Endothelial cell of umbilical vein (primary cell): ENCODE results near the gene MUC13. TPM values are rescaled to one million over a fixed set of nuclear protein-coding genes. Genes with fewer than 3 reads are reported as not detected.

Experiments used
- BruUV-seq: library from RNA; stranded (reverse); fragments of 400-500 nt; replicated peaks from 2 replicates; lab custom pipeline; 2021; lab: Mats Ljungman, UMichigan
- CTCF ChIA-PET: fragments of 300-600, 350-600 bp; sonication (Branson Sonifier 250); formaldehyde crosslinking; loops from one replicate; lab custom pipeline; 2021; ENCODE audit warnings: antibody characterized with exemption, inconsistent platforms; lab: Charles Lee
- POLR2A ChIA-PET: fragments of 300-600, 350-600 bp; sonication (Branson Sonifier 250); formaldehyde crosslinking; loops from one replicate; lab custom pipeline; 2021; ENCODE audit warnings: antibody characterized with exemption, inconsistent platforms; lab: Charles Lee
- DNase-seq: peaks from one replicate; pipeline ENCODE4 v3.0.0-alpha.2; 2011; ENCODE audit warnings: low read depth, low spot score
- FAIRE-seq: peaks from 2 replicates; lab custom pipeline; 2011; peaks lifted over from hg19 to GRCh38; lab: Jason Lieb, UNC
- H2AFZ ChIP-seq: 2 replicates; pipeline ENCODE4 v1.6.0; 2012; ENCODE audit warnings: low read depth, low read length, control low read depth, inconsistent platforms
- H3K27ac ChIP-seq: 2 replicates; pipeline ENCODE4 v1.5.1; 2011; ENCODE audit warnings: low read depth, mild to moderate bottlenecking, control low read depth, low read length, moderate library complexity; ENCODE audit not compliant: insufficient read depth
- H3K27me3 ChIP-seq, 2 experiments: 2 replicates each; pipeline versions ENCODE4 v1.6.0 to v1.6.1; 2011; ENCODE audit warnings: low read length in 2 of 2, mixed read lengths in 1 of 2; ENCODE audit not compliant: control insufficient read depth in 2 of 2, insufficient read depth in 2 of 2
- H3K36me3 ChIP-seq, 2 experiments: 2 replicates in 1 of 2; 3 replicates in 1 of 2; pipeline ENCODE4 v1.5.1; 2011; ENCODE audit warnings: low read length in 2 of 2, mild to moderate bottlenecking in 1 of 2, moderate library complexity in 1 of 2; ENCODE audit not compliant: control insufficient read depth in 2 of 2, insufficient read depth in 2 of 2; ENCODE audit errors: extremely low read depth in 1 of 2
- H3K4me1 ChIP-seq: 3 replicates; pipeline ENCODE4 v1.5.1; 2011; ENCODE audit warnings: mild to moderate bottlenecking, low read length; ENCODE audit not compliant: control insufficient read depth, insufficient read depth; ENCODE audit errors: extremely low read depth
- H3K4me2 ChIP-seq: 2 replicates; pipeline ENCODE4 v1.6.1; 2011; ENCODE audit warnings: low read length, control low read depth, mixed read lengths; ENCODE audit not compliant: insufficient read depth
- H3K4me3 ChIP-seq, 3 experiments: fragments of 200-600 bp in 1 of 3; sonication (generic), shearing (Covaris generic) in 1 of 3; replicated peaks in 1 of 3; 2 replicates each; pipeline ENCODE4 v1.5.1; 2011 to 2016; ENCODE audit warnings: control low read depth in 3 of 3, low read length in 3 of 3, mild to moderate bottlenecking in 2 of 3, inconsistent platforms in 1 of 3, low read depth in 1 of 3, moderate library complexity in 1 of 3; ENCODE audit not compliant: insufficient read depth in 1 of 3
- H3K79me2 ChIP-seq: 2 replicates; pipeline ENCODE4 v1.6.0; 2012; ENCODE audit warnings: low read length, inconsistent platforms; ENCODE audit not compliant: control insufficient read depth, insufficient read depth
- H3K9ac ChIP-seq: replicated peaks from 2 replicates; pipeline ENCODE3; 2011; ENCODE audit warnings: low read length, control low read depth; ENCODE audit not compliant: insufficient read depth; ENCODE audit errors: extremely low read depth
- H3K9me1 ChIP-seq: replicated peaks from 3 replicates; pipeline ENCODE4 v1.6.0; 2011; ENCODE audit warnings: mild to moderate bottlenecking, low read length; ENCODE audit not compliant: control insufficient read depth, insufficient read depth; ENCODE audit errors: extremely low read depth
- H3K9me3 ChIP-seq: replicated peaks from 2 replicates; pipeline ENCODE4 v1.5.1; 2012; ENCODE audit warnings: low read length, inconsistent platforms; ENCODE audit not compliant: control insufficient read depth, insufficient read depth
- H4K20me1 ChIP-seq: replicated peaks from 2 replicates; pipeline ENCODE3; 2011; ENCODE audit warnings: mild to moderate bottlenecking, low read length; ENCODE audit not compliant: control insufficient read depth, insufficient read depth; ENCODE audit errors: extremely low read depth
- CTCF ChIP-seq, 2 donors: IDR thresholded peaks; 1 replicate in 1 of 2; 2 replicates in 1 of 2; pipeline ENCODE4 v1.5.1; 2011; ENCODE audit warnings: low read length in 2 of 2, mild to moderate bottlenecking in 2 of 2, moderate library complexity in 2 of 2, control low read depth in 1 of 2, inconsistent platforms in 1 of 2, low read depth in 1 of 2; ENCODE audit not compliant: insufficient read depth in 1 of 2; ENCODE audit errors: extremely low read depth in 1 of 2
- EZH2 ChIP-seq: IDR thresholded peaks from 2 replicates; pipeline ENCODE4 v1.6.1; 2012; ENCODE audit warnings: borderline replicate concordance, low read depth, mild to moderate bottlenecking, moderate library complexity, low read length, inconsistent platforms; ENCODE audit not compliant: severe bottlenecking
- FOS ChIP-seq: IDR thresholded peaks from 2 replicates; pipeline ENCODE4 v1.6.1; 2011; ENCODE audit warnings: mild to moderate bottlenecking, low read length, moderate library complexity, borderline replicate concordance; ENCODE audit not compliant: insufficient read depth
- GATA2 ChIP-seq: IDR thresholded peaks from 2 replicates; pipeline ENCODE4 v1.7.0; 2011; ENCODE audit warnings: low read depth, mild to moderate bottlenecking, moderate library complexity, mixed read lengths, low read length; ENCODE audit not compliant: insufficient read length, insufficient read depth
- JUN ChIP-seq: IDR thresholded peaks from 2 replicates; pipeline ENCODE4 v1.6.1; 2011; ENCODE audit warnings: borderline replicate concordance, low read depth; ENCODE audit not compliant: insufficient read length, insufficient read depth
- MYC ChIP-seq: IDR thresholded peaks from one replicate; pipeline ENCODE4 v1.6.1; 2011; ENCODE audit warnings: mild to moderate bottlenecking, low read depth, low read length
- POLR2A ChIP-seq: IDR thresholded peaks from 2 replicates; pipeline ENCODE4 v1.6.1; 2012; ENCODE audit warnings: low read depth, mild to moderate bottlenecking, control low read depth, low read length
- POLR2AphosphoS5 ChIP-seq: IDR thresholded peaks from 2 replicates; pipeline ENCODE4 v1.6.1; 2012; ENCODE audit warnings: low read depth, mild to moderate bottlenecking, control low read depth, low read length, moderate library complexity; ENCODE audit not compliant: insufficient read depth
- dilution Hi-C: fragments of 300-500 bp; cut with MboI; formaldehyde crosslinking; loops from one replicate; pipeline ENCODE4 v1.15.0; 2019; ENCODE audit warnings: low sequenced_read_pairs; ENCODE audit not compliant: extremely low pct_ligation_motif_present
- intact Hi-C: fragments of 100-400 bp; cut with micrococcal nuclease; formaldehyde crosslinking; loops from one replicate; pipeline ENCODE4 v1.10.0; 2022
- polyA plus RNA-seq, 4 experiments: library from polyadenylated mRNA; depleted of rRNA in 3 of 4; stranded (reverse) in 3 of 4; unstranded in 1 of 4; fragments of >200 nt; gene quantifications; 2 replicates each; pipeline versions ENCODE4 v1.2.1 to v1.2.3, GENCODE V29; 2011 to 2012; ENCODE audit warnings: missing spikeins in 1 of 4
- total RNA-seq: library from RNA; stranded (reverse); gene quantifications from 2 replicates; pipeline ENCODE4 v1.2.3, GENCODE V29; 2021
- TF ChIP-seq, protein P1 (sequence below): IDR thresholded peaks from 2 replicates; pipeline ENCODE4 v1.6.1; 2011; ENCODE audit not compliant: insufficient read depth, insufficient read length

MUC13 gene
- total and polyA plus RNA-seq, 2 donors (not counting 3 experiments of a cell fraction or from before 2014, with no cell fraction given) = not detected

DNA sequence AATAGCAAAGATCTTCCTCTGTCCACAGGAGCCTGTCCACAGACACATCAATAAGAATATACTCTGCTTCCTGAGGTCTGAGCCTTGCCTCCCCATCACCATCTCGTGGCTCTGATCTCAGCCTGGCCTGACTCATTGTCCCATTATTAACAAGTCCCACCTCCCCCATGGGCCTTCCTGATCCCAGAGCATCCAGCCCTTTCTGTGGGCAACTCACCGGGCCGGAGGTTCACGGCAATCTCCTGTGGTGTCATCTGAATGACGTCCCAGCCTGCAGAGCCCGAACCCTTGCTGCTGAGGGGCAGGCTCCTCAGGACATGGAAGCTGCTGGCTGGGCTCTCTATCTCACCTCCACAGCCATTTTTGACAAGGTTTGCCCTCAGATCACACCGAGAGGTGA is 75.5 kb downstream of the MUC13 start:
- Histone ChIP-seq H3K9ac (peak overlapping the region; percentile 28), H3K4me2 (peak overlapping the region; percentile 14), H2AFZ (peak overlapping the region; percentile 65), H3K9me3 (no peaks in the 10 kb centered on the region), H3K36me3 (no peaks in the 10 kb centered on the region), H4K20me1 (no peaks in the 10 kb centered on the region), H3K9me1 (no peaks in the 10 kb centered on the region), H3K4me3 (no peak overlapping the region), H3K27me3 (no peaks in the 10 kb centered on the region), H3K4me1 (peaks cover 34% of the 10 kb centered on the region), H3K27ac (peak overlapping the region; percentile 87), H3K79me2 (peaks cover 2% of the 10 kb centered on the region)
- ChIA-PET POLR2A (no interaction called here), CTCF (interaction anchor here (0.6 to 2.1 kb wide), 6 partner anchors 14 to 99 kb away, joined by 3 to 6 read pairs (median 4); partner anchors contain the start of gene ITGB5)
- TF ChIP-seq POLR2A (no peak), CTCF (IDR thresholded peaks at IDR 0.05; ENCODE audit: extremely low read depth in 1 of 2, insufficient read depth in 1 of 2, low read depth in 1 of 2, low read length in 2 of 2) (no peak), MYC (no peak), EZH2 (no peak), GATA2 (no peak), POLR2AphosphoS5 (peak; percentile 40), JUN (no peak), FOS (peak; percentile 64)
- TF ChIP-seq, protein P1, sequence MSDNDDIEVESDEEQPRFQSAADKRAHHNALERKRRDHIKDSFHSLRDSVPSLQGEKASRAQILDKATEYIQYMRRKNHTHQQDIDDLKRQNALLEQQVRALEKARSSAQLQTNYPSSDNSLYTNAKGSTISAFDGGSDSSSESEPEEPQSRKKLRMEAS = no peak
- BruUV-seq = no TSS peak
- intact Hi-C loops (no loop called here), dilution Hi-C loops (no loop called here)
- DNase-seq (peak; percentile 66), FAIRE-seq (peak; percentile 78)
